Gastrocnemius medialis (tissue), 4 donors: Measurements from ENCODE around the gene NAA60. TPM values are rescaled to one million over a fixed set of nuclear protein-coding genes. Genes with fewer than 3 reads are reported as not detected.

Source experiments
- ATAC-seq, 2 donors: fragments of 150-250 bp; one replicate each; pipeline ENCODE4 v1.9.1; 2016
- DNase-seq, 2 donors: peaks; one replicate each; pipeline ENCODE4 v3.0.0-alpha.2; 2019
- H3K27ac ChIP-seq, 4 donors: fragments of 200-600 bp; sonication (generic); 1 replicate in 1 of 4; 2 replicates in 3 of 4; pipeline ENCODE4 v1.5.1; 2016 to 2018; ENCODE audit warnings: mild to moderate bottlenecking in 2 of 4, moderate library complexity in 1 of 4
- H3K27me3 ChIP-seq, 3 donors: fragments of 200-600 bp; sonication (generic) in 2 of 3; 1 replicate in 1 of 3; 2 replicates in 2 of 3; pipeline versions ENCODE4 v1.5.1 to v1.6.0; 2016 to 2019; ENCODE audit warnings: mild to moderate bottlenecking in 1 of 3, moderate library complexity in 1 of 3
- H3K36me3 ChIP-seq, 2 donors: fragments of 200-600 bp; sonication (generic) in 1 of 2; one replicate each; pipeline ENCODE4 v1.5.1; 2017 to 2018
- H3K4me1 ChIP-seq, 2 donors: fragments of 200-600 bp; sonication (generic) in 1 of 2; one replicate each; pipeline ENCODE4 v1.5.1; 2016 to 2017; ENCODE audit warnings: mild to moderate bottlenecking in 2 of 2
- H3K4me3 ChIP-seq, 4 donors: fragments of 200-600 bp; sonication (generic) in 3 of 4; 1 replicate in 1 of 4; 2 replicates in 3 of 4; pipeline ENCODE4 v1.5.1; 2016 to 2019; ENCODE audit warnings: mild to moderate bottlenecking in 2 of 4
- H3K9me3 ChIP-seq, 3 donors: fragments of 200-600 bp; sonication (generic) in 2 of 3; 1 replicate in 1 of 3; 2 replicates in 2 of 3; pipeline ENCODE4 v1.5.1; 2016 to 2019
- POLR2A ChIP-seq, 2 donors: fragments of 450-650 bp; IDR thresholded peaks; one replicate each; pipeline ENCODE4 v1.6.1; 2017; ENCODE audit warnings: antibody characterized with exemption in 2 of 2, mild to moderate bottlenecking in 2 of 2, moderate library complexity in 2 of 2
- in situ Hi-C, 4 donors: fragments of 200-750 bp; cut with MboI; loops; one replicate each; pipeline versions ENCODE4 v1.15.0 to v1.8.0; 2017; ENCODE audit warnings: low sequenced_read_pairs in 4 of 4
- intact Hi-C: fragments of 100-400 bp; cut with DNase I; formaldehyde crosslinking; loops from one replicate; pipeline ENCODE4 v1.15.1; 2023; ENCODE audit warnings: low total_unique reads
- total RNA-seq, 4 donors: library from RNA; depleted of rRNA; stranded (reverse); fragments of >200 nt; gene quantifications; one replicate each; pipeline versions ENCODE4 v1.1.0 to v1.2.3, GENCODE V29; 2016
- TF ChIP-seq, protein P1 (sequence below), 5 experiments: fragments of 450-650 bp in 3 of 5; fragments of 200-600 bp in 2 of 5; sonication (generic) in 2 of 5; IDR thresholded peaks in 4 of 5; conservative IDR thresholded peaks in 1 of 5; 1 replicate in 4 of 5; 2 replicates in 1 of 5; pipeline ENCODE4 v1.5.1; 2016 to 2019; ENCODE audit warnings: antibody characterized with exemption in 5 of 5, mild to moderate bottlenecking in 3 of 5, moderate library complexity in 3 of 5

NAA60 gene
- total RNA-seq, 4 donors from 2014 or later: 14.2 to 16.7 (median 15.4) TPM

- intact Hi-C loops (no loop called here), in situ Hi-C loops (loop anchor here in 1 of 4 donors (25.0 kb wide), 1 partner anchor 371 kb away; the partner anchor contains the start of gene CREBBP)
- DNase-seq: no peak
- Histone ChIP-seq H3K4me1 (no peaks in the 10 kb centered on the region), H3K9me3 (no peaks in the 10 kb centered on the region), H3K27me3 (no peaks in the 10 kb centered on the region), H3K27ac (no peak overlapping the region), H3K4me3 (no peak overlapping the region), H3K36me3 (peaks cover 0 to 72% of the 10 kb centered on the region in 2 donors)
- ATAC-seq: no peak
- TF ChIP-seq, protein P1, sequence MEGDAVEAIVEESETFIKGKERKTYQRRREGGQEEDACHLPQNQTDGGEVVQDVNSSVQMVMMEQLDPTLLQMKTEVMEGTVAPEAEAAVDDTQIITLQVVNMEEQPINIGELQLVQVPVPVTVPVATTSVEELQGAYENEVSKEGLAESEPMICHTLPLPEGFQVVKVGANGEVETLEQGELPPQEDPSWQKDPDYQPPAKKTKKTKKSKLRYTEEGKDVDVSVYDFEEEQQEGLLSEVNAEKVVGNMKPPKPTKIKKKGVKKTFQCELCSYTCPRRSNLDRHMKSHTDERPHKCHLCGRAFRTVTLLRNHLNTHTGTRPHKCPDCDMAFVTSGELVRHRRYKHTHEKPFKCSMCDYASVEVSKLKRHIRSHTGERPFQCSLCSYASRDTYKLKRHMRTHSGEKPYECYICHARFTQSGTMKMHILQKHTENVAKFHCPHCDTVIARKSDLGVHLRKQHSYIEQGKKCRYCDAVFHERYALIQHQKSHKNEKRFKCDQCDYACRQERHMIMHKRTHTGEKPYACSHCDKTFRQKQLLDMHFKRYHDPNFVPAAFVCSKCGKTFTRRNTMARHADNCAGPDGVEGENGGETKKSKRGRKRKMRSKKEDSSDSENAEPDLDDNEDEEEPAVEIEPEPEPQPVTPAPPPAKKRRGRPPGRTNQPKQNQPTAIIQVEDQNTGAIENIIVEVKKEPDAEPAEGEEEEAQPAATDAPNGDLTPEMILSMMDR (IDR thresholded peaks at IDR 0.05 in 4 of 5, conservative IDR thresholded peaks at IDR 0.05 in 1 of 5): no peak
- no peak for TF ChIP-seq POLR2A (IDR thresholded peaks at IDR 0.05)
Measured at GRCh38 chr16:3515897-3516296, 72.4 kb downstream of the NAA60 start.

DNA sequence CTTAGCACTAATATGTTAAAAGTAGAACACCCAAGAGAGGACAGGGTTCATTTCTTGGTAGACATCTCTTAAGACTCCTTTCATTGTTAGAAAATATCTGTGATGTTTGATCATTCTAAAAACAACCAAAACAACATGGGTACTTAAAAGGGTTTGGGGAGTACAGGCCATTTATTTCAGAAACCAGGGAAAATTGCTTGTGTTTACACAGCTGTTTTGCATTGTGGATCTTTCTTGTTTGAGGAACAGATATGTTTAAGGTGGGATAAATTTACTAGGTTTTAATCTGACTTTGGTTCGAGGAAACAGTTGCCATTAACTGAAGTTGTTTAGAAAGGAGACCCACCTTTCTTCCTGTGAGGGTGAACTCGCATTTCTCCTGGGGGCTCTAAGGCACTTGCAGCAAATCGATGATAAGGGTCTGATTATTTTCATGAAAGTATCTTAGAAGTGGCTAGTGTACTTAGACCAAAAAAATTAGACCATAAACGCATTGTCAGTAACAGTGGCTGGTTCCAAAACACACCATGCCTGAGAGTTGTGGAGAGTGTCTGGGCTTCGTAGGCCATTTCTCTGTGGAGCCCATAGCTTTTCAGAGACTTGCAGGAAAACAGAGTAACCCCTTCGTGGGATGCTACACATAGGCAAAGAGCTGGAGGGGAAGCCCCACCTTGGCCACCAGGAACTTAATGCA, 75.0 kb downstream of the NAA60 start:
- Histone ChIP-seq H3K4me3 (no peak overlapping the region), H3K4me1 (no peaks in the 10 kb centered on the region), H3K36me3 (peaks cover 0 to 54% of the 10 kb centered on the region in 2 donors), H3K9me3 (no peaks in the 10 kb centered on the region), H3K27me3 (no peaks in the 10 kb centered on the region), H3K27ac (no peak overlapping the region)
- TF ChIP-seq, protein P1 (IDR thresholded peaks at IDR 0.05 in 4 of 5, conservative IDR thresholded peaks at IDR 0.05 in 1 of 5): no peak
- TF ChIP-seq POLR2A (IDR thresholded peaks at IDR 0.05): no peak
- in situ Hi-C loops (loop anchor here in 1 of 4 donors (25.0 kb wide), 1 partner anchor 369 kb away; the partner anchor contains the start of gene CREBBP), intact Hi-C loops (no loop called here)
- no peak for DNase-seq
- no peak for ATAC-seq

- H3K27me3 ChIP-seq: no peaks in the 10 kb centered on the region
- H3K4me1 ChIP-seq: no peaks in the 10 kb centered on the region
- no peak for ATAC-seq
- H3K4me3 ChIP-seq: no peak overlapping the region
- intact Hi-C loops: no loop called here
- peaks cover 0 to 54% of the 10 kb centered on the region in 2 donors for H3K36me3 ChIP-seq
- in situ Hi-C loops: loop anchor here in 1 of 4 donors (25.0 kb wide), 1 partner anchor 368 kb away; the partner anchor contains the start of gene CREBBP
- no peak for TF ChIP-seq POLR2A (IDR thresholded peaks at IDR 0.05)
- TF ChIP-seq, protein P1 (IDR thresholded peaks at IDR 0.05 in 4 of 5, conservative IDR thresholded peaks at IDR 0.05 in 1 of 5): no peak
- H3K27ac ChIP-seq: no peak overlapping the region
- no peaks in the 10 kb centered on the region for H3K9me3 ChIP-seq
- DNase-seq: no peak
Measured at GRCh38 chr16:3518986-3519348, 75.5 kb downstream of the NAA60 start.

DNA sequence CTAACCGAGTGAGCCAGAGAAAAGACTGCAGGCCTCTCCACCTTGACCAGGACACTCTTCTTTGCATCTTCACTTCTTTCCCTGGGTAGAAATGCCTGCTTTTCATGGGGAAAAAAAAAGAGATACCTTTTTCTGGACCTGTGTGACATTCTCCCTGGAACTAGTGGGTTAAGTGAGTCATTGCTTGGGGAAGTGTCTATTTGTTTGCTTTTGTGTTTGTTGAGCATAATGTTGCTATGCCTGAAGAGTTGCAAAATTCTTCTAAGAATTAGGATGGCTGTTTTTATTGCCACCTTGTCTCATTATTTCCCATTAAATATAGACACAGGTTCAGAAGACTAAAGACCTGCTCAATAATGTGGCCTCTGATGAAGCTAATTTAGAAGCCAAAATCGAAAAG, 76.1 kb downstream of the NAA60 start:
- ATAC-seq (no peak), DNase-seq (no peak)
- H3K9me3 ChIP-seq: no peaks in the 10 kb centered on the region
- in situ Hi-C loops (loop anchor here in 1 of 4 donors (25.0 kb wide), 1 partner anchor 368 kb away; the partner anchor contains the start of gene CREBBP), intact Hi-C loops (no loop called here)
- peaks cover 0 to 50% of the 10 kb centered on the region in 2 donors for H3K36me3 ChIP-seq
- H3K4me3 ChIP-seq: no peak overlapping the region
- H3K27me3 ChIP-seq: no peaks in the 10 kb centered on the region
- H3K27ac ChIP-seq: no peak overlapping the region
- no peaks in the 10 kb centered on the region for H3K4me1 ChIP-seq
- TF ChIP-seq, protein P1 (IDR thresholded peaks at IDR 0.05 in 4 of 5, conservative IDR thresholded peaks at IDR 0.05 in 1 of 5): no peak
- TF ChIP-seq POLR2A (IDR thresholded peaks at IDR 0.05): no peak
